GM12872 (cell line): ENCODE data around the gene ESRRG.

Experiments
- TF ChIP-seq, protein P1 (sequence below): IDR thresholded peaks from 3 replicates; pipeline ENCODE4 v1.5.1; 2011; ENCODE audit warnings: low read depth, mild to moderate bottlenecking, low read length, moderate library complexity; ENCODE audit not compliant: insufficient read depth

ESRRG gene

DNA sequence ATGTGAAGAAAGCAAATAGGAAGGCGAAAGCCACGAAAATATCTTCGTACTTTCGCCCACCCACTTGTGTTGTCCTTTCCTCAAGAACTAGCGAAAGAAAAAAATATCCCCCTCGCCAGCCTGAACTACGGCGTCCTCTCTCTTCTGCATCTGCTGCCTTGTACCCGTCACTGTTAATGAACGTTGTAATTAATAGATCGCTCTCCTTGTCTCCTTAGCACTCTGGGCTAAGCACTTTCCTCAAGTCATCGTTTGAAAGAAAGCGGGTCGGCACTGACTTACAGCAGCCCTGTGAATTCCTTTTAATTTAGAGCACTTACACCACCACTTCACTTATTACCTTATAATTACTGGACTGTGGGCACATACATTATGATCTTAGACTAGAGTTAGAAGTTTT is 44.1 kb downstream of the ESRRG start:
- TF ChIP-seq, protein P1, sequence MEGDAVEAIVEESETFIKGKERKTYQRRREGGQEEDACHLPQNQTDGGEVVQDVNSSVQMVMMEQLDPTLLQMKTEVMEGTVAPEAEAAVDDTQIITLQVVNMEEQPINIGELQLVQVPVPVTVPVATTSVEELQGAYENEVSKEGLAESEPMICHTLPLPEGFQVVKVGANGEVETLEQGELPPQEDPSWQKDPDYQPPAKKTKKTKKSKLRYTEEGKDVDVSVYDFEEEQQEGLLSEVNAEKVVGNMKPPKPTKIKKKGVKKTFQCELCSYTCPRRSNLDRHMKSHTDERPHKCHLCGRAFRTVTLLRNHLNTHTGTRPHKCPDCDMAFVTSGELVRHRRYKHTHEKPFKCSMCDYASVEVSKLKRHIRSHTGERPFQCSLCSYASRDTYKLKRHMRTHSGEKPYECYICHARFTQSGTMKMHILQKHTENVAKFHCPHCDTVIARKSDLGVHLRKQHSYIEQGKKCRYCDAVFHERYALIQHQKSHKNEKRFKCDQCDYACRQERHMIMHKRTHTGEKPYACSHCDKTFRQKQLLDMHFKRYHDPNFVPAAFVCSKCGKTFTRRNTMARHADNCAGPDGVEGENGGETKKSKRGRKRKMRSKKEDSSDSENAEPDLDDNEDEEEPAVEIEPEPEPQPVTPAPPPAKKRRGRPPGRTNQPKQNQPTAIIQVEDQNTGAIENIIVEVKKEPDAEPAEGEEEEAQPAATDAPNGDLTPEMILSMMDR = no peak

DNA sequence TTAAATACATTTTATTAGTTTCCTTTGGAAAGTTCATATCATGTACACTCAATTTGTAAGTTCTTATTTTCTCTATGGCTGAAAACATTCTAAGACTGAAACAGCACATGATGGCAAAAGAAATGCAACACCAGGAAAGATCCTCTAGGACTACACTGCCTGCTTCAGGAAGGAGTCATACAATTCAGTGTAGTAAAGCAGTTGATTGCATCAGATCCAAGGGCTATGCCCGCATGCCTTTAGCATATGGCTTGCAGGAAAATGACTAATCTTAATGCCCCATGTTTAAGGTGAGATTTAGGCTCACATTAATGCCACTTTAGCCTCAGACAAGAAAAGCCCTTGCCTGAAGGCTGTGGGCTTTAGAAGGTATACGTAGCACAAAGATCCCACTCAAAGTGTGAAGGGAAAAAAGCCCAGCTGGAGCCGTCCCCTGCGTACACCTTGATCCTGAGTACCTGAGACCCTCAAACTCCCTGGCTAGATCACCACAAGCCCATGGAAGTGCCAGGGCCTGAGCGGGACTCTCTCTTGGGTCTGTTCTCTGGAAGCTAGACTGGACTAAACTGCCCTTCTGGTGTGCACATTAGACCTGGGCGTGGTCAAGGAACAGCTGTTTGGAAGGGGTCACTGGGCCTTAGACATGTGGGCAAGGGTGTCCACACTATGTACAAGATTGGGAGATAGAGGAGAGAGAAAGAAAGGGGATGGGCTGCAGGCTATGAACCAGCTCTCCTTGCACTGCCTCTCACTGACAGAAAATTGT is 52.9 kb downstream of the ESRRG start:
- TF ChIP-seq, protein P1 = no peak

DNA sequence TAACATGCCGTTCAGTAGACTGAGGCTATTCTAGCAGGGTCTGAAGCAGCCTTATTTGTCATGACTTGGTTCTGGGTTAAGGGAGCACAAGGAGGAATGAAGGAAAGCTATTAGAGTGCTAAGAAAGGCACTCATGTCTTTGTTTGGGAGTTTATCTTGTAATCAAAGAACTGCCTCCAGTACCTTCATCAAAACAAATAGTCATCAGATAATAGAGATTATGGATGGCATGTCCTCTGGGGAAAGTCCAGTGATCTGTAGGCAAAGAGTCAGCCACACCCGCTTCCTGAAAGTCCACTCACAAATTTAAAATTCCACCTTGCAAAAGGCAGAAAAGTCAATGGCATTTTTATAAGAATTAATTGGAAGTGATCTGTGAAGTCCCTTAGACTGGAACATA is 56.8 kb downstream of the ESRRG start:
- TF ChIP-seq, protein P1 = no peak

DNA sequence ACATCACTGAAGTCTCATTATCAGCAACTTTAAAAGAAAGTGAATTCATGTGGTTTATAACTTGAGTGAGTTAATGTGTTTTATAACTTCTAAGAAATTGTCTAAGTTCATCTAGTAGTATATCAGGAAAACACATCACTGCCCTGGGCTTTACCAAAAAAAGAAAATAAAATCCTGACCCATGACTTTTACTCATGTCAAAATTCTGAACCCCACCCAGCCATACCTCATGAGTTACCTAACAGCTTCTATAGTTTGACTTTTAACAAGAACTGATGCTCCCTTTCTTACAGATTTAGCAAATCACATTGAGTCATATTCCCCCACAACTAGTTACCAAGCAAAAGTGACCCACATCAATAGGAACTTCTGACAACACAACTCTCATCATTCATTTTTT is 57.4 kb downstream of the ESRRG start:
- TF ChIP-seq, protein P1 = no peak

DNA sequence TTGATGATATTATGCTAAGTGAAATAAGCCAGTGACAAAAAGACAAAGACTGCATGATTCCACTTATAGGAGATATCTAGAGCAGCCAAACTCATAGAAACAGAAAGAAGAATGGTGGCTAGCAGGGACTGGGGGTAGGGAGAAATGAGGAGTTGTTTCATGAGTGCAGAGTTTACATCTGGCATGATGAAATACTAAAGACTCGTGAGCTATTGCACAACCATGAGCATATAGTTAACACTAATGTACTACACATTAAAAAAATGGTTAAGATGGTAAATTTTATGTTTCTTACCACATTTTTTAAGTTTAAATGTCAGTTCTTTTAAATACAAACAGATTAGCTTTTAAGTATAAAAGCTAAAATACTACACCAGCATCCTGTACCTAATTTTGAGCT is 57.8 kb downstream of the ESRRG start:
- TF ChIP-seq, protein P1 = no peak

DNA sequence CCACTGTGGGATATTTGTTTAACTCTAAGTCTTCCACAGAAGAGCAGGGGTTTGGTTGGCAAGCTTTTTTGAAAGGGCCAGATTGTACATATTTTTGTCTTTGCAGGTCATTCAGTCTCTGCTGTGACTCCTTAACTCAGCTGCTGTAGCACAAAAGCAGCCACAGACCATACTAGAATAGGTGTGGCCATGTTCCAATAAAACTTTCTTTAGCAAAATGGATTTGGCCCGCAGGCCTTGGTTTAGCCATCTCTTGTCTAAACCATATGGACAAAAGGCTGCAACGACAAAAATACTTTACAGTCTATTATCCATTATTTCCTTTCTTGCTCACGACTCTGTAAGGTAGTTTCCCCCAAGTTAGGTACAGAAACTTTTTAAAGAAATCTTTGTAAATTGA is 60.5 kb downstream of the ESRRG start:
- TF ChIP-seq, protein P1 = no peak

DNA sequence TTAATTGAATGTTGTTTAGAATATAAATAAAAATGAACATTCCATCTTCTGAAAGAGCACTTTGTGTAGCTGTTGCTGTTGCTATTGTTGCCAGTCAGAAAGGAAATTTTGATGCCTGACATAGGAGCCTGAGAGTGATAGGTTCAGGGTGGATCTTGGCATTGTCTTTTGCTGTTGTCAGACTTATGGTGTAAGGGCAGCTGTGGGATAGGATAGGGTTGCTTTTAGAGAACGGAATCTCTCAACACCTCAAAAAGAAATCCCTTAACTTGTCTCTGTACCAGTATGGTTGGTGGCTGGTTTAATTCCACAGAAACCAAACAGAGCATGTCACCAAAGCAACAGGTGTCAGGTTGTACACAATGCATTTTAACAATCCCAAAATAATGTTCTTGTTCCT is 62.7 kb downstream of the ESRRG start:
- TF ChIP-seq, protein P1 = no peak

DNA sequence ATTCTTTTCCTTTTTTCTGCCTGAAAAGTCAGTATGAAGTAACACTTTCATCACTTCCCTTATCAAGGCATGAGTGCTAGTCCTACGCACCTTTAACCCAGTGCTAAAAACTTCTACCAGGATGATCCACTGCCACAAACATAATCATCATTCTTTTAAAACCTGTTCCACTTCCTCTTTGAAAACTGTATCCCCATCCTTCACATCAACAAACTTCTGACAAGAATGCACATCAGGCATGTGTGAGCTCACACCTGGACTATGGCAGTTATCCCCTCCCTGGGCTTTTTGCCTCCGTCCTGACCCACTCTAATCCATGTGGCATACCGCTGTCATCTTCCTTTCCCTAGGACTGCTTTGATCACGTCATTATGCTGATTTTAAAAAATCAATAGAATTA is 70.2 kb downstream of the ESRRG start:
- TF ChIP-seq, protein P1 = no peak
